Pulmonary artery endothelial cell (primary cell): Measurements from ENCODE around the gene SPEF1. TPM values are rescaled to one million over a fixed set of nuclear protein-coding genes. Genes with fewer than 3 reads are reported as not detected.
"Not testable (repeated sequence)": the region's sequence is repeated elsewhere in the genome, so short reads cannot be mapped to it uniquely, and the experiment has no call there.

Experiments used
- DNase-seq: peaks from one replicate; pipeline ENCODE4 v3.0.0-alpha.2; 2011; ENCODE audit warnings: low read depth, low spot score
- total RNA-seq: library from RNA; depleted of rRNA; stranded (reverse); fragments of >200 nt; gene quantifications from 2 replicates; pipeline ENCODE4 v1.2.3, GENCODE V29; 2014

The SPEF1 gene, protein sequence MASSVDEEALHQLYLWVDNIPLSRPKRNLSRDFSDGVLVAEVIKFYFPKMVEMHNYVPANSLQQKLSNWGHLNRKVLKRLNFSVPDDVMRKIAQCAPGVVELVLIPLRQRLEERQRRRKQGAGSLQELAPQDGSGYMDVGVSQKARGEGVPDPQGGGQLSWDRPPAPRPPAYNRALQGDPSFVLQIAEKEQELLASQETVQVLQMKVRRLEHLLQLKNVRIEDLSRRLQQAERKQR
- total RNA-seq: 0.13 TPM in 1 of 2 replicates, not detected in the other

DNA sequence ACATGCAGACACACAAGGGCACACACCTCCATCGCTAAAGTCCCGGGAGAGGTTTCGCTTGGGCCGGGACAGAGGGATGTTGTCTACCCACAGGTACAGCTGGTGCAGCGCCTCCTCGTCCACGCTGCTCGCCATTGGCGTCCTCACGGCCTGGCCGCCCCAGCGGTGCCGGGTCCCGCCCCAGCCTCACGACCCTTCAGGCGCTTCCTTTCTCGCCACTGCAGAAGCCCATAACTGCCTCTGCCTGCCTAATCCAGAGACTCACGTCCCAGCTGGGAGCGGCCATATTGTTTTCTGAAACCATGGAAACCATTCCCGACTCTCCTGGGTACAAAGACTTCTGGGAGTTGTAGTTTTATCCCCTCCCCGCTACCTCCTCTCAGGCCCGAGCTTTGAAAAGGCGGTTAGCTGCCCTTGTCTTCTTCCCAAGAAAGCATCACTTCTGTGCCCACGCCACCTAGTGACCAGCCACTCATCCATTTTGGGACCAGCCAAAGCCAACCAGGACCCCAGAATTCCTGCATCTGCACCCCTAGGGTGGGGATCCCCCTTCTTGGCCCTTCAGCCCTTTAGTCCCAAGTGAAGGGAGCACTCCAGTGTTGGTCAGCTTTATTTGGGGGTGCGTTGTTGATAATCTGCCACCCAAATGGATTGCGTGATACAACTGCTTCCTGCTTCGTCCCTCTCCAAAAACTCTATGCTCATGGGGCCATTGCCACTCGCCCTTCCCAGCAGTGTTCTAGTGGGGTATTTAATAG, at the start of gene SPEF1:
SPEF1 (minus strand) TSS at position 296 of the 758 bp plus-strand sequence; CDS start at position 135, 161 bp downstream.
- peak; percentile 67 for DNase-seq

DNA sequence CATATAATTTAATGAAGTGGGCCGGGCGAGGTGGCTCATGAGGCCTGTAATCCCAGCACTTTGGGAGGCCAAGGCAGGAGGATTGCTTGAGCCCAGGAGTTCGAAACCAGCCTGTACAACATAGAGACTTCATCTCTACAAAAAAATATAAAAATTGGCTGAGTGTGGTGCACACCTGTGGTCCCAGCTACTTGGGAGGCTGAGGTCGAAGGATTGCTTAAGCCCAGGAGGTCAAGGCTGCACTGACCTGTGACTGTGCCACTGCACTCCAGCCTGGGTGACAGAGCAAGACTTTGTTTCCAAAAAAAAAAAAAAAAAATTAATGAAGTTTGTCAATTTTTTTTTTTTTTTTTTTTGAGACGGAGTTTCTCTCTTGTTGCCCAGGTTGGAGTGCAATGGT, 48.6 kb upstream of the SPEF1 start:
- DNase-seq: not testable (repeated sequence)

DNA sequence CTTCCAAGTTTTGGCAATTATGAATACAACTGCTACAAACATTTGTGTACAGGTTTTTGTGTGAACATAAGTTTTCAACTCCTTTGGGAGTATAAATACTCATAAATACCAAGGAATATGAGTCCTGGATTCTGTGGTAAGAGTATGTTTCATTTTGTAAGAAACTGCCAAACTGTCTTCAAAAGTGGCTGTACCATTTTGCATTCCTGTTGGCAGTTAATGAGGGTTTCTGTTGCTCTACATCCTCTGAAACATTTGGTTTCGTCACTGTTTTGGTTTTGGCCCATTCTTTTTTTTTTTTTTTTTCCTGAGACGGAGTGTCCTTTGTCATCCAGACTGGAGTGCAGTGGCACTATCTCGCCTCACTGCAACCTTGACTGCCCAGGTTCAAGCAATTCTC, 47.5 kb upstream of the SPEF1 start:
- no peak for DNase-seq

DNA sequence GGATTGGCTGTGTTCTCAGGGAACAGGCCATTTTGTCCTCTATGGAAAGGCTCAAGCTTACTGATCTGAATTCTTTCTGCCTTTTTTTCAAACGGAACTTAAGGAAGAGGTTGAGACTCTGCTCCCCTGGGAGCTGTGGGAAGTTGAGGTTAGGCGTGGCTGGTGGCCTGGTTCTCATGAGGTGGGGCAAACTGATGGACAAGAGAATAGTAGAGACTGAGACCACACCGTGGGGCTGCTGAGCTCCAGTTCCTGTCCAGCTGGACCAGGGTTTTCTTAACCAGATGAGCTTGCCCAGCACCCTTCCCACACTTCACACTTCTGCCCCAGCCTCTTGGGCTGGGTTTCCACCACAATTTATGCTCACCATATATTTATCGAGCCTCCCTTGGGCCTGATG, 45.2 kb upstream of the SPEF1 start:
- DNase-seq: no peak

DNA sequence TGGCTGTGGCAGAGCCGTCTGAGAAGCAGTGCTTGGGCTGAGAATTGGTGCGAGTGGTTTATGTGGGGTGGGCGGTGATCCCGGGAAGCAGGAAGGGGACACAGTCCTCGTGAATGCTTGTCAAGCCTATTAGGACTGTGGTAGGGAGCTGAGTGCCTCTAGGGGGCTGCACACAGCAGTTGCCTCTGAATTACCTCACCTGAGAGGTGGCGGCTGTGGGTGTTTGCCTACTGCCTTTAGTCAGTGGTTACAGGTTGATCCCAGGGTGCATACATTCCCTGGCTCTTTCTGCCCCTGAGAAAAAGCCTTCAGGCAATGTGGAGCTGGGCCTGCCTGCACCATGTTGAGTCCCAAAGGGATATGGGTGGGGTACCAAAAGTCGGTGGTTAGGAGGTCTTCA, 44.3 kb upstream of the SPEF1 start:
- no peak for DNase-seq

DNA sequence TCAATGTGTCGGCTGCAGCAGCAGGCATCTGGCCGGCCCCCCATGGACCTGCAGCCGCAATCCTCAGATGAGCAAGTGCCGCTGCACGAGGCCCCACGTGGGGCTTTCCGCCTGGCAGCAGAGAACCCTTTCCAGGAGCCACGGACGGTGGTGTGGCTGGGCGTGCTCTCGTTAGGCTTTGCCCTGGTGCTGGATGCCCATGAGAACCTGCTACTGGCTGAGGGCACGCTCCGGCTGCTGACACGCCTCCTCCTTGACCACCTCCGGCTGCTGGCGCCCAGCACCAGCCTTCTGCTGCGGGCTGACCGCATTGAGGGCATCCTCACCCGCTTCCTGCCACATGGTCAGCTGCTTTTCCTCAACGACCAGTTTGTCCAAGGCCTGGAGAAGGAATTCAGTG, 42.6 kb upstream of the SPEF1 start:
- no peak for DNase-seq

DNA sequence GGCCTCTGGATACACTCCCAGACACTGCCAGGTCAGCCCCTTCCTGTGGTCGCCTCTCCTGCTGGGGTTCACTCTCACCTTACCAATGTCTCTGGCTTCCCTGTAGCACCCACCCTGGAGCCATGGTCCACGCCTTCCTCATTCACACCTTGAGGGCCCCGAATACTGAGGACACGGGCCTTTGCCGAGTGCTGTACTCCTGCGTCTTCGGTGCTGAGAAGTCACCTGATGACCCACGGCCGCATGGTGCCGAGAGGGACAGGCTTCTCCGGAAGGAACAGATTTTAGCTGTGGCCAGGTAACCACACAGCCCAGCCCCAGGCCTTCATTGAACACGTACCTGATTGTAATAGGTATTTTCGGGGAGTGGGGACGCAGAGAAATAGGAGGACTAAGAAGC, 40.7 kb upstream of the SPEF1 start:
- DNase-seq: no peak

DNA sequence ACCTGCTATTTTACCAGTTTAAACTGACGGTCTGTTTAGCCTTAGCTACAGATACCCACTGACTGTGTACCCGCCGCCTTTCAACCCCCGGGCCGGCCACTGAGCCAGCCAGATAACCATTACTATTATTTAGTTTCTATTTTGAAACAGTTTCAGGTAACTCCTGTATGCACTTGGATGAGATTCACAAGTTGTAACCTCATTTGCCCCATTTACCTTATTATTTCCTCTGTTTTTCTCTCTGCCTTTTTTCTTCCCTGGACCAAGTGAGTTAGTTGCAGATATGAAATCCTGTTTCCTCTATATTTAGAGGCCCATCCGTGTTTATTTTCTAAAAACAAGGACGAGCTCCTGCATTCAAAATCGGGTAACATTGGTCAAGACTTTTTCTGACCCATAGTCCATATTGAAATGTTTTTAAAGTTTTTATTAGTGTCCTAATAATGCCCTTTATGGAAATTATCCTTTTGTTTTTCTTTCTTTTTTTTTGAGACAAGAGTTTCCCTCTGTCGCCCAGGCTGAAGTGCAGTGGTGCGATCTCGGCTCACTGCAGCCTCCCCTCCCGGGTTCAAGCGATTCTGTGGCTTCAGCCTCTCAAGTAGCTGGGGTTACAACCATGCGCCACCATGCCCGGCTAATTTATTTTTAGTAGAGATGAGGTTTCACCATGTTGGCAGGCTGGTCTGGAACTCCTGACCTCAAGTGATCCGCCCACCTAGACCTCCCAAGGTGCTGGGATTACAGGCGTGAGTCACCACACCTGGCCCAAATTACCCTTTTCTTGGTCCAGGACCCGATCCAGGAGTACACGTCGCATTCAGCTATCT, 39.9 kb upstream of the SPEF1 start:
- DNase-seq: no peak

DNA sequence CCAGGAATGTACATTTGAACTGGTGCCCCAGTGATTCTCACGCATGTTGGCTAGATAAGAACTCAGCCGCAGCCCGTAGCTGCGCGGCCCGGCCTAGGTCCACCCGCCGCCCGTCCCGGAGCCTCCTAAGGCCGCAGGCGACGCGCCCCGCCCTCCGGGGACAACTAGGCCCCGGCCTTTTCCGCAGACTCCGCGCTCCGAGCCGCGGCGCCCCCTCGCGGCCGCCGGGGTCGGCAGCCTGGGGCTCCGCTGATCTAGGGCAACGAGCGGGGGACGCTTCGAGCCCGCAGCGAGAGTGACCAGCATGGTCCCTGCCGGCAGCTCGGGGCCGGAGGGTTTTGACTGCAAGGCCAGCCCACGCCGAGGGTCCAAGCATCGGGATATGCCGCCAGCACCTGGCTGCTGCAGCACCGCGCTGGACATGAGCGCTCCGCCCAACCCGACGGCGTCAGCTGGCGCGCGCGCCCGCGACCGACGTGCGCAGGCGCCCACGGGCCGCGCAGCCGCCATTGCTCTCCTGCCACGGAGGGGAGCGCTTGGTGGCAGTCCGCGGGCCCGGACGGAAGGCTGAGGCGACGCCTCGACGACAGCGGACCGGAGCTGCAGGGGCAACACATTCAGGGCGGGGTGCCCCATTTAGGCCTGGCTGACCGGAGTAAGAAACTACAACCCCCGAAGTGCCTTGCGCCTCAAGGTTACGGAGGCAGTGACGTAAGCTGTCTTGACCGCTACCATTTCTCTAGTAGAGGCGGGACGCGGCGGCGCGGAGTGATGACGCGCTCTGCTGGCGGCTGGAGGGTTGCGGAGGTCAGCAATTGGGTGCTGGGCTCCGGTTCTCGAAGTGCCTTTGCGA, 39.0 kb upstream of the SPEF1 start, which contains the start of gene AP5S1:
AP5S1 (plus strand) TSS at position 500 of the 853 bp plus-strand sequence. CDS start 1,571 bp downstream, outside the sequence.
- DNase-seq: peak; percentile 83

DNA sequence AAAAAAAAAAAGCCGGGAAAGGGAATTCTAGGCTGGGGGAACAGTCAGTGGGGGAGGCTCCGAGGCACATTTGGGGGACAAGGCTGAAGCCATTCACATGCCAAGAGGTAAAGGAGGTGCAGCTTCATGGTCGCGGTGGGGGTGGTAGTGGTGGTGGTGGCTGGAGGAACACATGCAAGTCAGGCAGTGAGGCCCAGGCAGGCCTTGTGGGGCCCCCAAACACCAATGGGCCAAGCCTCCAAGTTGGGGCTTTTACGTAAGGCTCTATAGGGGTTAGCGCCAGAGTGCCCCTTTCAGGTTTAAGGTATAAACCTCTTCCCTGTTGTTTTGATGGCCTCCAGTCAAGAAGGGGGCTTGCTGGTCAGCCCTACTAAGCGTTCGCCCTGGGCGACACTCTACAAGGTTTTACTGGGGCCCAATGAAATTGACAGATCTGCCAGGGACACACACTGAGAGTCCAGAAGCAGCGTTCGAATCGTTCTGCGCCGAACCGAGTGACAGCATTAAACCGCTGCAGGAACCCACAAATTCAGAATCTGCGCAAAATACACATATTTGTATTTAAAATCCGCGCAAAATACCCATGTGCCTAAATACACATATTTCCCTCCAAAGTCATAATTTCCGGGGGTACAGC, 38.3 kb upstream of the SPEF1 start:
- DNase-seq: no peak

DNA sequence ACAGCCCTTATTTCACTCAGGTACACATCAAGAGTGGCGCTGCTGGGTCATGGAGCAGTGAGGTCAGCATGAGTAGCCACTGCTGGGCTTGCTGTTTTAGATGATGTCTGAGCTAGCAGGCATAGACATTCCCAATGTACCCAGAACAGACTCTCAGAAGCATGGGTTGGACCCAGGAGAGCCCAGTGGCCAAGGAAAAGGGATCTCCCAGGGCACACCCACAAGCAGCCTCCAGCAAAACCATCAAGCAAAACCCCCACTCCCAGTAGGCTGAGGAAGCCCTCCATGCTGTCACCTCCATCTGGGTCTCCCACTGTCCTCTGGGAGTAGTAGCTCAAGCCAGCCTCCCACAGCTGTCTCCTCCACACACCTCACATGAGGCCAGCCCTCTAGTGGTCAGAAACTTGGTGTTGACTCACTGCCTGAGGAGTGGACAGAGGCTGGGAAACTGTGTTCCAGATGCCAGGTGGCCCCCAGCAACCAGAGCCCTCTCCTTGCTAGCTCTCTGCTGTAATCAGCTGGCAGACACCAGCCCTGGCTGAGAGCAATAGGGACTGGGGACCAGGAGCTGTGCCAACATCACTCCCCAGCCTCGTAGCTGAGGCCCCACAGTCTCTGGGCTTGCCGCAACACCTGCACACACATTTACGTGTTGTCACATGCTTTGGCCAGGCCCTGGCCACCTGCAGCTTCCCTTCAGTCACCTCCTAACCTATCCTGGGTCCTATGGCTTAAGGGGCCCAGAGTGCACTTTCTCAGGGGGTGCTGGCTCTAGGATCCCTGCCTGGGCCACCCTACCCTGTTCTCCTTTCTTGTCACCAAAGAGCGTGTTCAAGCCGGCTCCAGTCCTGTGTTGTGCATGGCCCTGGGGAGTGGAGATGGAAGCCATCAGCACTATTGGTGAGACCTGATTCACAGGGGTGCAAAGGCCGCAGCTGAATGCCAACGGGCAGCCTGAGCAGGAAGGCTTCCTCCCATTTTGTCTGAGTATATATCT, 37.2 kb upstream of the SPEF1 start:
- no peak for DNase-seq

DNA sequence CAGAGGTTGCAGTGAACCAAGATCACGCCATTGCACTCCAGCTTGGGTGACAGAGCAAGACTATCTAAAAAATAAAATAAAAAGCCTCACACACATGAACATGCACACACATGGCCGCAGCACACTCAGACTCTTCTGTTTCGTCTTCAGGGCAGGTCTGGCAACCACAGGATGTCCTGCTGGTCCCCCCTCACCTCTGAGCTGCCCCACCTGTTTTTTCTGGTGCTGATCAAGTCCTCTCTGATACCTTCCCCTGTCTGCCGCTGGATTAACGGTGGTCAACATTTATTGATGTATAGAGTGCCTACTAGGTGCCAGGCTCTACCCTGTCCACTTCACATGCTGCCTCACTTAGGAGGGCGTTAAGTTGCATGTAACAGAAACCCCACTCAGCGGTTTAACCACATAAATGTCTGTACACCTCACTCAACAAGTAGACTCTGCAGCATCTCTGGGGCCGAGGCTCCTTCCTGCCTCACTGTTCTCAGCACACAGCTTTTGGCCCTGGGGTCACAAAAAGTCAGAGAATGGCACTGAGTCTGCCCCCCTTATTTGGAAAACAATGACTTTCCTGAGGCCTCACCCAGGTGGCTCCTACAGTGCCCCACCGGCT, 34.6 kb upstream of the SPEF1 start:
- DNase-seq: no peak

DNA sequence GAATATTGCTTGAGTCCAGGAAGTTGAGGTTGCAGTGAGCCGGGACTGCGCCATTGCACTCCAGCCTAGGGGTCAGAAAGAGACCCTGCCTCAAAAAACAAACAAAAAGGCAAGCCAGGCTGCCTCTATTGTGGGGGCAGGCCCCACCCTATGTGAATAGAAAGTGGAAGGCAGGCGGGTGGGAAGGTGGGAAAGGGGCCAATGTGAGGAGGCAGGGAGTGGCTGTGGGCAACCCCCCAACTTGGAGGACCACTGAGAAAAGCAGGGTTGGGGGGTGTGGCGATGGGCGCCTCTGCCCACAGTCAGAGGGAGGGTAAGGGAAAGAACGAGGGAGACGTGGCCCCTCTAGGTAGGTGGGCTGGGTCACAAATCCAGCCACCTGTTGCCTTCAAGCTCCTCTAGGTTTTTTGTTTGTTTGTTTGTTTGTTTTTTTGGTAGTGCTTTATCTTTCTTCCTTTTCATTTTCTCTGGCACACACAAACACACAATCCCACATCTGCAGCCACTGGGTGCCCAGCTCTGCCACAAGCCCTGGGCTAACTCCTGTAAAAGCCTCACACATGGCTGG, 33.8 kb upstream of the SPEF1 start:
- no peak for DNase-seq

DNA sequence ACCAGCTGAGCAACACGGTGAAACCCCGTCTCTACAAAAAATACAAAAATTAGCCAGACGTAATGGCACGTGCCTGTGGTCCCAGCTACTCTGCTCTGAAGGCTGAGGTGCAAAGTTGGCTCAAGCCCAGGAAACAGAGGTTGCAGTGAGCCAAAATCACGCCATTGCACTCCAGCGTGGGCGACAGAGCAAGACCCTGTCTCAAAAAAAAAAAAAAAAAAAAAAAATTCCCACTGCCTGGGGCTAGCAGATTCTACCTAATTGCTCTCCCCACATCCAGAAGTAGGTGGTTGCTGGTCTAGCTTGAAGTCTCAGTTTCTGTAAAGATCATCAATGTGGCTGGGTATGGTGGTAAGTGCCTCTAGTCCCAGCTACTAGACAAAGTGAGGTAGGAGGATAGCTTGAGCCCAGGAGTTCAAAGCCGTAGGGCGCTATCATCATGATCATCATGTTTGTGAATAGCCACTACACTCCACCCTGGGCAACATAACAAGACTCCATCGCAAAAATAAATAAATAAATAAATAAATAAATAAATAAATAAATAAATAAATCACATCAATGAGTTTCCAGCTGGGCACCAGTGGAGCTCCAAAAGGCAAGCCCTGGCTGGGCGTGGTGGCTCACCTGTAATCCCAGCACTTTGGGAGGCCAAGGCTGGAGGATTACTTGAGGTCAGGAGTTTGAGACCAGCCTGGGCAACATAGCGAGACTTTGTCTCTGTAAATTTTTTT, 32.8 kb upstream of the SPEF1 start:
- DNase-seq: no peak

DNA sequence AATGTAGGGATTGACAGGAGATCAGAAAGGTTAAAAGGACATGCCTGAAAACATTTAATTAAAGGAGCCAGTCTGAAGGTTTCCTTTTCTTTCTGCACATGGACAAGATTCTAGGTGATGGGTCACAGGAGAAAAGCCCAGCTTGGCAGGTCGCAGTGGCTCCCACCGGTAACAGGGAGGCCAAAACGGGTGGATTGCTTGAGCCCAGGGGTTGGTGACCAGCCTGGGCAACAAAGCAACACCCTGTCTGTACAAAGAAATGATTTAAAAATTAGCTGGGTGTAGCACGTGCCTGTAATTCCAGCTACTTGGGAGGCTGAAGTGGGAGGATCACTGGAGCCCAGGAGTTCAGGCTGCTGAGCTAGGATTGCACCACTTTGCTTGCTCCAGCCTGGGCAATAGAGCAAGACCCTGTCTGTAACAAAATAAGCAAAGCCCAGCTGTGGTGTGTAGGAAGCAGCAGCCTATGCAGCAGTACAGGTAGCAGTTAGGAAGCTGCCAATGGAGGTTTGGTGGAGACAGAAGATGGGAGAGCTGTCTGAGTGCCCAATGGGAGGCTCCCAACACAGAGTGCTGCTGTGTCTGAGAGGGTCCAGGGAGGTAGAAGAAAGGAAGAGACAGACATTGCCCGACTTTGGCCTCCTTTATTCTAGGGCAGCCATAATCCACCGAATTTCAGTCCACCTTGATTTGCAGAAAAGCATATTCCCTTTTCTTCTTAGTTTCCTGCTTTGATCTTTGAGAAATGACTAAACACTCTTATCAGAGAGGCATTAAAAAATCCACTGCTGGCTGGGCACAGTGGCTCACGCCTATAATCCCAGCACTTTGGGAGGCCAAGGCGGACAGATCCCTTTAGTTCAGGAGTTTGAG, 32.0 kb upstream of the SPEF1 start:
- no peak for DNase-seq

DNA sequence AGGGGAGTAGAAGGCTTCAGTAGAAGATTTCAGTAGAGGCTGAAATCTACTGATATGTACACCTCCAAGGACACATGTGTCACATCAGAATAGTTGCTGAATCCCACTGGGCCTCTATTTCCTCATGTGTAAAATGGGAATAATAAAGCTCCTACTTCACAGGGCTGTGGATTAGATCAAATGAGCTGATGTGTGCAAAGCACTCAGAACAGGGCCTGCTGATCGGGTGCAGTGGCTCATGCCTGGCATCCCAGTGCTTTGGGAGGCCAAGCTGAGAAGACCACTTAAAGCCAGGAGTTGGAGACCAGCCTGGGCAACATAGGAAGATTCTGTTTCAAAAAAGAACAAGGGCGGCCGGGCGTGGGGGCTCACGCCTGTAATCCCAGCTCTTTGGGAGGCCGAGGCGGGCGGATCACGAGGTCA, 31.0 kb upstream of the SPEF1 start:
- DNase-seq: no peak
